Smooth muscle cell (in vitro differentiated cells): ENCODE results near the gene OR2A7. TPM values are rescaled to one million over a fixed set of nuclear protein-coding genes. Genes with fewer than 3 reads are reported as not detected.
"Not testable (repeated sequence)": the region's sequence is repeated elsewhere in the genome, so short reads cannot be mapped to it uniquely, and the experiment has no call there.

Source experiments
- DNase-seq: peaks from one replicate; lab custom pipeline; 2025; ENCODE audit not compliant: unreplicated experiment; lab: John Stamatoyannopoulos, UW
- H2AFZ ChIP-seq: fragments of 200-600 bp; sonication (generic); 2 replicates; pipeline ENCODE4 v1.6.0; 2016; ENCODE audit warnings: antibody characterized with exemption, low read depth, mild to moderate bottlenecking
- H3F3A ChIP-seq: fragments of 200-600 bp; sonication (generic); 2 replicates; pipeline ENCODE4 v1.6.0; 2017; ENCODE audit warnings: antibody characterized with exemption, low read depth
- H3K27ac ChIP-seq: fragments of 200-600 bp; sonication (generic); 2 replicates; pipeline ENCODE4 v1.5.1; 2016; ENCODE audit warnings: low read depth, mild to moderate bottlenecking
- H3K27me3 ChIP-seq: fragments of 200-600 bp; sonication (generic); 2 replicates; pipeline ENCODE4 v1.6.1; 2016; ENCODE audit warnings: low read depth, mild to moderate bottlenecking
- H3K36me3 ChIP-seq: fragments of 200-600 bp; sonication (generic); 2 replicates; pipeline ENCODE4 v1.5.1; 2016; ENCODE audit warnings: low read depth
- H3K4me1 ChIP-seq: fragments of 200-600 bp; sonication (generic); 2 replicates; pipeline ENCODE4 v1.5.1; 2016; ENCODE audit warnings: low read depth
- H3K4me2 ChIP-seq: fragments of 200-600 bp; sonication (generic); 2 replicates; pipeline ENCODE4 v1.6.0; 2016; ENCODE audit warnings: mild to moderate bottlenecking
- H3K4me3 ChIP-seq: fragments of 200-600 bp; sonication (generic); 2 replicates; pipeline ENCODE4 v1.5.1; 2016; ENCODE audit warnings: mild to moderate bottlenecking
- H3K79me2 ChIP-seq: fragments of 200-600 bp; sonication (generic); 2 replicates; pipeline ENCODE4 v1.6.0; 2016; ENCODE audit warnings: low read depth, mild to moderate bottlenecking
- H3K9ac ChIP-seq: fragments of 200-600 bp; sonication (generic); 2 replicates; pipeline ENCODE4 v1.6.0; 2016; ENCODE audit warnings: low read depth
- H3K9me3 ChIP-seq: fragments of 200-600 bp; sonication (generic); replicated peaks from 2 replicates; pipeline ENCODE4 v1.5.1; 2016; ENCODE audit warnings: low read depth
- H4K20me1 ChIP-seq: fragments of 200-600 bp; sonication (generic); 2 replicates; pipeline ENCODE4 v1.6.0; 2016; ENCODE audit warnings: low read depth
- WGBS: methylation state at CpG from one replicate; pipeline ENCODE4 v1.1.7; 2016; ENCODE audit warnings: low lambda C conversion rate; 5-methylcytosine and 5-hydroxymethylcytosine counted together
- polyA plus RNA-seq: library from polyadenylated mRNA; unstranded; fragments of >200 nt; fragmentation: Nextera tagmentation; extraction: Ambion mirVana; gene quantifications from 2 replicates; pipeline ENCODE4 v1.2.1, GENCODE V29; 2016
- total RNA-seq: library from RNA; depleted of rRNA; stranded (reverse); fragments of >200 nt; gene quantifications from 2 replicates; pipeline ENCODE4 v1.2.3, GENCODE V29; 2014

The OR2A7 gene
- total and polyA plus RNA-seq, 2 experiments from 2014 or later: 0.22 to 0.67 TPM

- H2AFZ ChIP-seq, H3K27ac ChIP-seq, H3K36me3 ChIP-seq, H3K27me3 ChIP-seq, H3K4me3 ChIP-seq, H3K4me2 ChIP-seq, DNase-seq, H4K20me1 ChIP-seq, H3K9ac ChIP-seq, H3K9me3 ChIP-seq, H3F3A ChIP-seq, H3K4me1 ChIP-seq, H3K79me2 ChIP-seq: not testable (repeated sequence)
- 85% methylated on average over 3 of the region's 14 CpGs for WGBS
Measured at GRCh38 chr7:144292384-144293161, 28.0 kb upstream of the OR2A7 start.

GRCh38 chr7:144291607-144292006, 27.0 kb upstream of the OR2A7 start:
- H3K27me3 ChIP-seq, H3K4me3 ChIP-seq, H3K27ac ChIP-seq, H4K20me1 ChIP-seq, H3K79me2 ChIP-seq, H3K4me1 ChIP-seq, H3K9me3 ChIP-seq, DNase-seq, H2AFZ ChIP-seq, H3K4me2 ChIP-seq, H3F3A ChIP-seq, H3K36me3 ChIP-seq, H3K9ac ChIP-seq: not testable (repeated sequence)
- WGBS: 20% methylated on average over 2 of the region's 4 CpGs

- DNase-seq, H3K27ac ChIP-seq, H3K27me3 ChIP-seq, H3F3A ChIP-seq, H3K9me3 ChIP-seq, H3K36me3 ChIP-seq, H3K79me2 ChIP-seq, H2AFZ ChIP-seq, H3K4me3 ChIP-seq, H3K9ac ChIP-seq, H4K20me1 ChIP-seq, H3K4me1 ChIP-seq, H3K4me2 ChIP-seq: not testable (repeated sequence)
- WGBS: no CpG with 5 or more reads among the region's 3 CpGs
Measured at GRCh38 chr7:144287171-144287784, 22.7 kb upstream of the OR2A7 start.

GRCh38 chr7:144283716-144284115, 19.1 kb upstream of the OR2A7 start:
- H3K9me3 ChIP-seq, H3K79me2 ChIP-seq, H3K27ac ChIP-seq, H3K4me3 ChIP-seq, H3K4me1 ChIP-seq, H2AFZ ChIP-seq, DNase-seq, H3K27me3 ChIP-seq, H4K20me1 ChIP-seq, H3K9ac ChIP-seq, H3F3A ChIP-seq, H3K36me3 ChIP-seq, H3K4me2 ChIP-seq: not testable (repeated sequence)
- WGBS: no CpG with 5 or more reads among the region's 6 CpGs

- not testable (repeated sequence) for H4K20me1 ChIP-seq, H3K79me2 ChIP-seq, H3K36me3 ChIP-seq, H3K4me3 ChIP-seq, H3F3A ChIP-seq, H2AFZ ChIP-seq, H3K27me3 ChIP-seq, H3K4me2 ChIP-seq, H3K27ac ChIP-seq, H3K9ac ChIP-seq, DNase-seq, H3K4me1 ChIP-seq, H3K9me3 ChIP-seq
- 98% methylated on average over 3 of the region's 4 CpGs for WGBS
Measured at GRCh38 chr7:144282490-144282889, 17.9 kb upstream of the OR2A7 start.

- not testable (repeated sequence) for H3K4me1 ChIP-seq, H3K4me3 ChIP-seq, H3F3A ChIP-seq, H4K20me1 ChIP-seq, DNase-seq, H3K27me3 ChIP-seq, H3K9me3 ChIP-seq, H3K9ac ChIP-seq, H2AFZ ChIP-seq, H3K4me2 ChIP-seq, H3K36me3 ChIP-seq, H3K79me2 ChIP-seq, H3K27ac ChIP-seq
- no CpG with 5 or more reads among the region's 8 CpGs for WGBS
Measured at GRCh38 chr7:144281981-144282380, 17.4 kb upstream of the OR2A7 start.

GRCh38 chr7:144280010-144280409, 15.4 kb upstream of the OR2A7 start:
- 98% methylated on average over 3 of the region's 6 CpGs for WGBS
- H2AFZ ChIP-seq, H3K9ac ChIP-seq, H3K4me1 ChIP-seq, H3K4me2 ChIP-seq, H3K27me3 ChIP-seq, H3K79me2 ChIP-seq, DNase-seq, H3K27ac ChIP-seq, H3K36me3 ChIP-seq, H3K9me3 ChIP-seq, H3K4me3 ChIP-seq, H4K20me1 ChIP-seq, H3F3A ChIP-seq: not testable (repeated sequence)

GRCh38 chr7:144275281-144275680, 10.7 kb upstream of the OR2A7 start:
- WGBS: 93% methylated on average over 6 of the region's 6 CpGs
- H3K4me1 ChIP-seq, H3K27ac ChIP-seq, H3K4me3 ChIP-seq, H4K20me1 ChIP-seq, H3F3A ChIP-seq, H3K36me3 ChIP-seq, H3K27me3 ChIP-seq, H3K79me2 ChIP-seq, DNase-seq, H3K9ac ChIP-seq, H3K4me2 ChIP-seq, H3K9me3 ChIP-seq, H2AFZ ChIP-seq: not testable (repeated sequence)
